Spleen (tissue), 11 donors: Measurements from ENCODE around the gene GPR82. TPM values are rescaled to one million over a fixed set of nuclear protein-coding genes. Genes with fewer than 3 reads are reported as not detected.

Source experiments
- DNase-seq: peaks from one replicate; pipeline ENCODE4 v3.0.0-alpha.2; 2020
- H3K27ac ChIP-seq, 8 donors: fragments of 200-600 bp; sonication (generic) in 7 of 8; 1 replicate in 4 of 8; 2 replicates in 4 of 8; pipeline versions ENCODE4 v1.5.0 to v1.8.0; 2016 to 2021; ENCODE audit warnings: inconsistent platforms in 4 of 8, mild to moderate bottlenecking in 4 of 8, moderate library complexity in 1 of 8
- H3K27me3 ChIP-seq, 7 donors: fragments of 200-600 bp; sonication (generic) in 6 of 7; replicated peaks in 1 of 7; 1 replicate in 4 of 7; 2 replicates in 3 of 7; pipeline versions ENCODE4 v1.5.0 to v1.8.0; 2016 to 2021; ENCODE audit warnings: inconsistent platforms in 3 of 7, mild to moderate bottlenecking in 1 of 7
- H3K36me3 ChIP-seq, 6 donors: fragments of 200-600 bp; sonication (generic) in 5 of 6; 1 replicate in 4 of 6; 2 replicates in 2 of 6; pipeline versions ENCODE4 v1.5.0 to v1.8.0; 2016 to 2021; ENCODE audit warnings: inconsistent platforms in 2 of 6
- H3K4me1 ChIP-seq, 6 donors: fragments of 200-600 bp; sonication (generic) in 5 of 6; 1 replicate in 3 of 6; 2 replicates in 3 of 6; pipeline versions ENCODE4 v1.5.0 to v1.8.0; 2016 to 2021; ENCODE audit warnings: inconsistent platforms in 3 of 6
- H3K4me3 ChIP-seq, 8 donors: fragments of 200-600 bp; sonication (generic) in 7 of 8; 1 replicate in 4 of 8; 2 replicates in 4 of 8; pipeline versions ENCODE4 v1.5.0 to v1.8.0; 2016 to 2021; ENCODE audit warnings: inconsistent platforms in 4 of 8, mild to moderate bottlenecking in 4 of 8, moderate library complexity in 2 of 8
- H3K9me3 ChIP-seq, 8 donors: fragments of 200-600 bp; sonication (generic) in 7 of 8; 1 replicate in 4 of 8; 2 replicates in 4 of 8; pipeline versions ENCODE4 v1.5.0 to v1.8.0; 2016 to 2021; ENCODE audit warnings: inconsistent platforms in 4 of 8
- POLR2A ChIP-seq, 3 donors: fragments of 450-650 bp; IDR thresholded peaks; one replicate each; pipeline ENCODE4 v1.5.1; 2017; ENCODE audit warnings: antibody characterized with exemption in 3 of 3, mild to moderate bottlenecking in 1 of 3
- POLR2AphosphoS5 ChIP-seq, 3 donors: sonication (generic); formaldehyde crosslinking; IDR thresholded peaks; one replicate each; pipeline ENCODE4 v1.5.1; 2017; ENCODE audit warnings: antibody characterized with exemption in 3 of 3
- WGBS, 5 donors: extraction: QIAGEN DNeasy Blood & Tissue Kit in 3 of 5; methylation state at CpG; one replicate each; pipeline versions ENCODE4 v1.1.5 to v1.1.7; 2013 to 2018; 5-methylcytosine and 5-hydroxymethylcytosine counted together
- intact Hi-C: fragments of 100-400 bp; cut with DNase I; formaldehyde crosslinking; loops from one replicate; pipeline ENCODE4 v1.15.0; 2023; ENCODE audit warnings: low total_unique reads
- polyA plus RNA-seq, 3 donors: library from polyadenylated mRNA; stranded (reverse); fragments of 200-250 nt; gene quantifications; one replicate each; pipeline ENCODE4 v1.2.1, GENCODE V29; 2013
- total RNA-seq, 7 donors: library from RNA; depleted of rRNA in 3 of 7; stranded (reverse); fragments of >200 nt in 3 of 7; fragmentation: NEBNext Ultra II Directional in 4 of 7; extraction: Animal tissue kit (Norgen Biotek cat#: 25700) in 4 of 7; gene quantifications; one replicate each; pipeline versions ENCODE4 v1.1.0 to v1.2.1, GENCODE V29; 2016 to 2021
- TF ChIP-seq, protein P1 (sequence below), 11 experiments: fragments of 200-600 bp in 7 of 11; fragments of 450-650 bp in 4 of 11; sonication (generic) in 4 of 11; IDR thresholded peaks in 8 of 11; conservative IDR thresholded peaks in 3 of 11; 1 replicate in 7 of 11; 2 replicates in 4 of 11; pipeline versions ENCODE4 v1.4.0 to v1.8.0; 2016 to 2021; ENCODE audit warnings: antibody characterized with exemption in 11 of 11, inconsistent platforms in 4 of 11, mild to moderate bottlenecking in 1 of 11
- donor health status: healthy with polysubstance abuse.
- donor health status: DM: no; HTN: no; CAD: no; lungs with moderate emphysema.
- donor health status: DM: no; HTN: no; CAD: no.
- donor health status: Bipolar disorder and iron deficiency.
- donor health status: healthy.
- donor health status: DM: no; HTN: no; CAD: no.
- donor health status: DM: yes; HTN: yes; CAD: no.

GPR82 gene
- total and polyA plus RNA-seq, 10 donors = 0.26 to 1.7 (median 0.49) TPM

DNA sequence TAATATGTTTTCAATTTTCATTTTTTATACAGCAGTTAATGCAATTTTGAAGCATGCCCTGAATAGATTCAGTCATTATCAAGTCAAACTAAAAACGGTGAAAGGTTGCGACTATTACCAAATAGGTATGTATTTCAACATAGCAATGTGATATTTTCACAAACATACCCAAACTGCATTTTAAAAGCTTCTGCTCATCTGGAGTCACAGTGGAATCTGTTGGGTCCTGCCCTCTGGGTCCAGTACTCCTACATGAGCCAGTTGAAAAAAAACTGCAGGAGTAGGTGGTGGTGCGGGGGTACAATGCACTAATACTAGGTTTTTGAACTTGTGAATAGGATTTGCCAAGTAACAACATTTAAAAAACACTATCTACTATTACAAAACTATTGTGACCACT is 34.3 kb upstream of the GPR82 start:
- peaks cover 0 to 61% (median 19%) of the 10 kb centered on the region in 6 donors for H3K4me1 ChIP-seq
- DNase-seq = no peak
- H3K27ac ChIP-seq = peak overlapping the region in 2 of 8 donors; percentile 15 to 52
- intact Hi-C loops = no loop called here
- peak overlapping the region in 2 of 8 donors; percentile 7 to 27 for H3K4me3 ChIP-seq
- no peaks in the 10 kb centered on the region for H3K9me3 ChIP-seq
- WGBS, 5 donors = 61 to 92% (median 84%) methylated on average over 3 of the region's 3 CpGs
- no peaks in the 10 kb centered on the region for H3K36me3 ChIP-seq
- H3K27me3 ChIP-seq = no peaks in the 10 kb centered on the region
- TF ChIP-seq POLR2AphosphoS5 (IDR thresholded peaks at IDR 0.05) = no peak
- TF ChIP-seq, protein P1, sequence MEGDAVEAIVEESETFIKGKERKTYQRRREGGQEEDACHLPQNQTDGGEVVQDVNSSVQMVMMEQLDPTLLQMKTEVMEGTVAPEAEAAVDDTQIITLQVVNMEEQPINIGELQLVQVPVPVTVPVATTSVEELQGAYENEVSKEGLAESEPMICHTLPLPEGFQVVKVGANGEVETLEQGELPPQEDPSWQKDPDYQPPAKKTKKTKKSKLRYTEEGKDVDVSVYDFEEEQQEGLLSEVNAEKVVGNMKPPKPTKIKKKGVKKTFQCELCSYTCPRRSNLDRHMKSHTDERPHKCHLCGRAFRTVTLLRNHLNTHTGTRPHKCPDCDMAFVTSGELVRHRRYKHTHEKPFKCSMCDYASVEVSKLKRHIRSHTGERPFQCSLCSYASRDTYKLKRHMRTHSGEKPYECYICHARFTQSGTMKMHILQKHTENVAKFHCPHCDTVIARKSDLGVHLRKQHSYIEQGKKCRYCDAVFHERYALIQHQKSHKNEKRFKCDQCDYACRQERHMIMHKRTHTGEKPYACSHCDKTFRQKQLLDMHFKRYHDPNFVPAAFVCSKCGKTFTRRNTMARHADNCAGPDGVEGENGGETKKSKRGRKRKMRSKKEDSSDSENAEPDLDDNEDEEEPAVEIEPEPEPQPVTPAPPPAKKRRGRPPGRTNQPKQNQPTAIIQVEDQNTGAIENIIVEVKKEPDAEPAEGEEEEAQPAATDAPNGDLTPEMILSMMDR (IDR thresholded peaks at IDR 0.05 in 8 of 11, conservative IDR thresholded peaks at IDR 0.05 in 3 of 11) = no peak
- TF ChIP-seq POLR2A (IDR thresholded peaks at IDR 0.05) = no peak

DNA sequence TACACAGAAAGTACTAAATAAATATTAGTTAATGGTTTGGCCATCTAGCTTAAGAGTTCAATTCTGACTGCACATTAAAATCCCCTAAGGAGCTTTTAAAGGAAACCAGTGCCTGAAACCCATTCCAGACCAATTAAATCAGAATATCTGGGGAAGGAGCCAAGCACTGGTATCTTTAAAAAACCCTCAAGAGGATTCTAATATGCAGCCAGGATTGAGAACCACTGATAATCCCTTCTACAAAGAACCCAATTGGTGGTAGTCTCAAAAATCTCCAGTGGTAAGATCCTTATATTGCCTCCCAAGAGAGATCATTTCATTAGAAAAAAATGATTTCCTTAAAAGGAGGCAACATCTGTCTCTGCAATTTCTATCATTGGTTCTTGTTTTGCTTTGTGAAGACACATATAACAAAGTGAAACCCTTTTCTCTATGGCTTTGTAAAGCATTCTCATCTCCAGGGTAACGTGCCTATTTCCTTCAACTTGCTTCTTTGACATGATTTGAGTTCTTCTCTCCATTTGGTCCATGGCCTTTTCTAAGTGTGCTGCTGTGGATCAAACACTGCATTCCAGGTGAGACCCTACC is 31.7 kb upstream of the GPR82 start:
- WGBS, 5 donors = 42 to 82% (median 64%) methylated on average over 1 of the region's 1 CpG
- H3K27ac ChIP-seq = peak overlapping the region in 1 of 8 donors; percentile 26
- H3K36me3 ChIP-seq = no peaks in the 10 kb centered on the region
- TF ChIP-seq POLR2AphosphoS5 (IDR thresholded peaks at IDR 0.05) = no peak
- TF ChIP-seq, protein P1 (IDR thresholded peaks at IDR 0.05 in 8 of 11, conservative IDR thresholded peaks at IDR 0.05 in 3 of 11) = no peak
- no peak overlapping the region for H3K4me3 ChIP-seq
- H3K9me3 ChIP-seq = no peaks in the 10 kb centered on the region
- intact Hi-C loops = no loop called here
- H3K27me3 ChIP-seq = no peaks in the 10 kb centered on the region
- no peak for DNase-seq
- peaks cover 0 to 41% (median 17%) of the 10 kb centered on the region in 6 donors for H3K4me1 ChIP-seq

DNA sequence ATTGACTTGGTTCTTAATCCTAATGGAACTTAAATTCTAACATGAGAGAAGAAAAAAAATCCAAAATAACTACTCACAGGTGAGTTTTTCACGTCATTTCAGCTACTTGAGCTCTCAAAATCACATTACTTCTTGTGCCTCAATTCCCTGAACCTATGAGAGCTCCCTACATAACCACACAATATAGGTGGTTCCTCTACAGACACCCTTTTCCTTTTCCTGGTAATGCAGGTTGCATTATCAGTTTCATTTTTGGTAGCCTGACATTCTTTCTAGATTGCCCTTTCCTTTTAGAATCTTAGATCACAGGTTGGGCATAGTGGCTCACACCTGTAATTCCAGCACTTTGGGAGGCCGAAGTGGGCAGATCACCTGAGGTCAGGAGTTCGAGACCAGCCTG is 31.0 kb upstream of the GPR82 start:
- Histone ChIP-seq H3K9me3 (no peaks in the 10 kb centered on the region), H3K27ac (peak overlapping the region in 1 of 8 donors; percentile 26), H3K27me3 (no peaks in the 10 kb centered on the region), H3K36me3 (no peaks in the 10 kb centered on the region), H3K4me3 (no peak overlapping the region), H3K4me1 (peaks cover 0 to 36% (median 14%) of the 10 kb centered on the region in 6 donors)
- intact Hi-C loops = no loop called here
- no peak for DNase-seq
- TF ChIP-seq, protein P1 (IDR thresholded peaks at IDR 0.05 in 8 of 11, conservative IDR thresholded peaks at IDR 0.05 in 3 of 11) = no peak
- TF ChIP-seq POLR2AphosphoS5 (IDR thresholded peaks at IDR 0.05) (no peak), POLR2A (IDR thresholded peaks at IDR 0.05) (no peak)
- 67 to 88% (median 83%) methylated on average over 2 to 3 of the region's 3 CpGs for WGBS, 5 donors

DNA sequence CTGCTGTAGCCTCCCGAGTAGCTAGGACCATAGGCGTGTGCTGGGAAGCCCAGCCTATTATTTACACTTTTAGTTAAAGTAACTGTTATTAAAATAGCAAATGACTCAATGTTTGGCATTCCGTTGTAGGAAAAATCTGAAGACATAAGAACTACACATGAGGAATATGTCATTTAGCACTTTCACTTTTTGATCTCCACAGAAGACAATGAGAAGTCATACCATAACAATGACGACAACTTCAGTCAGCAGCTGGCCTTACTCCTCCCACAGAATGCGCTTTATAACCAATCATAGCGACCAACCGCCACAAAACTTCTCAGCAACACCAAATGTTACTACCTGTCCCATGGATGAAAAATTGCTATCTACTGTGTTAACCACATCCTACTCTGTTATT is 28.6 kb upstream of the GPR82 start:
- no peaks in the 10 kb centered on the region for H3K36me3 ChIP-seq
- no peaks in the 10 kb centered on the region for H3K9me3 ChIP-seq
- peaks cover 0 to 27% (median 14%) of the 10 kb centered on the region in 6 donors for H3K4me1 ChIP-seq
- H3K27me3 ChIP-seq = no peaks in the 10 kb centered on the region
- WGBS, 5 donors = 78 to 93% (median 89%) methylated on average over 7 of the region's 7 CpGs
- no peak overlapping the region for H3K27ac ChIP-seq
- DNase-seq = no peak
- intact Hi-C loops = no loop called here
- no peak overlapping the region for H3K4me3 ChIP-seq
- TF ChIP-seq, protein P1 (IDR thresholded peaks at IDR 0.05 in 8 of 11, conservative IDR thresholded peaks at IDR 0.05 in 3 of 11) = no peak
- TF ChIP-seq POLR2A (IDR thresholded peaks at IDR 0.05) (no peak), POLR2AphosphoS5 (IDR thresholded peaks at IDR 0.05) (no peak)
